GM19043 (cell line): Measurements from ENCODE around the gene CDK17.

ENCODE experiments used
- ATAC-seq: cut with Tn5 transposase; IDR thresholded peaks from one replicate; pipeline ENCODE4 v1.9.1; 2021; ENCODE audit warnings: low read depth; ENCODE audit not compliant: unreplicated experiment

CDK17 gene

GRCh38 chr12:96242597-96242996 is 157.6 kb downstream of the CDK17 start:
- no peak for ATAC-seq

DNA sequence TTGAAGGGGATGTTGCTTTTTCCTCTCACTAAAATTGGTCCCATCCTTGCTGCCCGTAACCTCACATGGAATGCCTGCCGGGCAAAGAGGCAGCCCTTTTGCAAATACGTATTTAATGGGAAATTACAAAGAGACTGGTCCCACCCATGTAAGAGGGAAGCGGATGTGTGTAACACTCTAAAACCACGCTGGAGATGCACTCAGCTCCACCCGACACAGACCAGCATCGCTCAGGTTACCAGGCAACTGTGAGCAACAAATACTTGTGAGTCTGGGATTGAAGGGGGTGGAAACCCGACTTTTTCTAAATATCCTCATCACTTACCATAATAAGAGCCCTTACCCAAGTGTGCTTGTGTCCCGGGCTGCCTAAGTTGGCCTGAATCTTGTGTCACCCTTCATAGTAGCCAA is 158.4 kb downstream of the CDK17 start:
- ATAC-seq = no peak

GRCh38 chr12:96241431-96241830 is 158.8 kb downstream of the CDK17 start:
- ATAC-seq = no peak

DNA sequence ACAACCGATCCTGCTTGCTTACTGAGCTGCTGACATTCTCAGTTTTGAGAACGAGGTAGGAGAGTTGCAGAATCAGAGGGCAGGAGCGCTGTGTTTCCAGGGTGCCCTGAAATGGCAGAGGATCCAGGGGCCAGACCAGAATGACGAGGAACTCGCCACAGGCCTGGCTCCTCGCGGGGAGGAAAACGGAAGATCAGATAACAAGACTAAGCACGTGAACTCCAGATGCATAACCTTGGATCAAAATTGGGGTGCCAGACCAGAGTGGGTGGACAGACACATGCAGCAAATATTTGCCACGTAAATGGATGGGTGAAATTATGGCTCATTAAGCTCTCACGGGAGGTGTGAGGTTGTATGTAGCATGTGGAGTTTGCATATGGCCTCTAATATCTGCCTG is 159.6 kb downstream of the CDK17 start:
- no peak for ATAC-seq

GRCh38 chr12:96239711-96240635 is 160.3 kb downstream of the CDK17 start:
- no peak for ATAC-seq

- no peak for ATAC-seq
Measured at GRCh38 chr12:96238336-96239047, 161.7 kb downstream of the CDK17 start.

DNA sequence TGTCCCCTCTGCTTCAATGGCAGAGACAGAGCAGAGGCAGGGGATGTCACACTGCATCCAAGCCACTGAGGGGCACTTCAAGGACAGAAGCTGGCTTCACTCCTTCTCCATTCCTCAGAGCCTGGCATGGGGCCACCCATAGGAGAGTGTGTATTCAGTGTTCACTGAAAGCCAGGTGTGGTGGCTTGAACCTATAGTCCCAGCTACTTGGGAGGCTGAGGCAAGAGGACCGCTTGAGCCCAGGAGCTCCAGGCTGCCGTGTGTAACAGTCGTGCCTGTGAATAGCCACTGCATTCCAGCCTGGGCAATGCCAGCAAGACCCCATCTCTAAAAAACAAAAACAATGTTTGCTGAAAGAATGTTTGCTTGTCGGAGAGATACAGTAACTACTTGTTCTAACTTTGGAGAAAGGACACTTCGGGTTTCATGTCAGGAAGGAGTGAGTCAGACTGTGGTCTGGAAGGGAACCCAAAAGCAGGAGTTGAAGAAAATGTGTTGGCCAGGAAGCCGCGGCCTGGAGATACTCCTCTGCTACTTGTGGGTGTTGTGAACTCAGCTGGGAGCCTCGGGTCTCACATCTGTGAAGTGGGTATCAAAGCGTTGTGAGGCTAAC is 162.7 kb downstream of the CDK17 start:
- ATAC-seq = no peak

DNA sequence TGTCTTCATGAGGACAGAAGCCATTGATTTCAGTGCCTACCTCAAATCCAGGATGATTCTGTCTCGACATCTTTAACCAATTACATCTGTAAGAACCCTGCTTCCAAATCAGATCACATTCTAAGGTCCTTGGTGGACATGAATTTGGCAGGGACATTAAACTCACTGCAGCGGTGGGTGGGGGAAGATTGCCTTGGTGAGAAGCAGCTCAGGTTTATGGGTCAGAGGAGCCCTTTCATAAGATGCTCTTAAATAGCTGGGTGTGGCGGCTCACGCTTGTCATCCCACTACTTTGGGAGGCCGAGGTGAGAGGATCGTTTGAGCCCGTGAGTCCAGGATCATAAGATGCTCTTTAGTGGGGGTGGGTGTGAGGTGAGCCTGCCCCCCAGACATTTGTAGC is 163.2 kb downstream of the CDK17 start:
- ATAC-seq = no peak

GRCh38 chr12:96236221-96236822 is 163.9 kb downstream of the CDK17 start:
- ATAC-seq = no peak

- ATAC-seq = no peak
Measured at GRCh38 chr12:96235484-96235826, 164.8 kb downstream of the CDK17 start.

DNA sequence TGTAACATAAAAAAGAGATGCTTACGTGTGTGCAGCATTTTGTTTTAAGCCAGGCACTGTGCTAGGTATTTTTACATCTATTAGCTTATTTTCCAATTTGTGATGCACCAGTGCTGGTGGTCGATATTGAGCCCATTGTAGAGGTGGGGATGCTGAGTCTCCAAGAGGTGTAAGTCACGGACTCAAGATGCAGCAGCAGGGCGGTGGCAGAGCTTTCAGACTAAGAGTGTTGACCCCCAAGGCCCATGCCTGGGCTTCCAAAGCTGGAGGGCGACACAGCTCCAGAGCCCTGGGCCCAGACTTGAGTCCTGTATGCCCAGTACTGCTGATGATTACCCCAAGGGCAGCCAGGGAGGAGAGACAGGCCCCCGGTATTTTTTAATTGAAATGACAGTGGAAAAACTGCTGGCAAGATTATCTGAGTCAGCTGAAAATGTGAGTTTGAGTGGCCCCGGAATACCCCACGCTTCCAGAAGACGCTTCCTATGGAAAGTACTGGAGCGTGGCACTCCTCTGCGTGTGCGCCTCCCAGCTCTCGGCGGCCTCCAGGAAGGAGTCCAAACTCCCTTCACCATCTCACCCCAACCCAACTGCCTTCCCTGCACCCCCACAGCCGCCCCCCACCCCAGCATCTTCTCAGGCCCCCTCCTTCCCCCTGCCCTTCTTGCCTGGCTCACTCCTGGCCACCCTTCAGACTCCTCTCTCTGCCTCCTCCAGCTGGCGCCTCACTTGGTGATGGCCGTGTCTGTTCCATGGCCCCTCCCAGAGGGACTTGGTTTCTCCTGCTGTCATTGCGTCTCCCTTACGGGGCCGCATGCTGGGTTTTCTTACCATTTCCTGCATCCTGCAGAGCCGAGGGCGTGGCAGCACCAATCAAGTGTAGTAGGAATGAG is 165.4 kb downstream of the CDK17 start:
- ATAC-seq = no peak

- ATAC-seq = no peak
Measured at GRCh38 chr12:96233939-96234461, 166.2 kb downstream of the CDK17 start.

DNA sequence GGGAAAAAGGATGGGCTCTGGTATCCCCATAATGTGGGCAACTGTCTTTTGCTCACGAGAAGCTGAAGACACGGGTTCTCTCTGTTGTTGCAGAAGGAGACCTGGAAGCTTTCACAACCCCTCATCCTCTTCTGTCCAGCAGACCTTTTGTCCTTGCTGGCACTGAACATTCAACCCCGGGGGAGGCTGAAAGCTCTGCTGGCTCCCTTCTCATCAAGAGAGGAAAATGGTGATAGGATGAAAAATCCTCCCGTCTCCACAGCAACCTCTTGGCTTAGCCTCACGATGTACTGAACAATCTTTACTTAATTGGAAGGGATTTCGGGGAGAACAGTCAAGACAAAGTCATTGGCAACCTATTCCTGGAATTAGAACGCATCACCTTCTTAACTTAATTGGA is 167.1 kb downstream of the CDK17 start:
- ATAC-seq = no peak

DNA sequence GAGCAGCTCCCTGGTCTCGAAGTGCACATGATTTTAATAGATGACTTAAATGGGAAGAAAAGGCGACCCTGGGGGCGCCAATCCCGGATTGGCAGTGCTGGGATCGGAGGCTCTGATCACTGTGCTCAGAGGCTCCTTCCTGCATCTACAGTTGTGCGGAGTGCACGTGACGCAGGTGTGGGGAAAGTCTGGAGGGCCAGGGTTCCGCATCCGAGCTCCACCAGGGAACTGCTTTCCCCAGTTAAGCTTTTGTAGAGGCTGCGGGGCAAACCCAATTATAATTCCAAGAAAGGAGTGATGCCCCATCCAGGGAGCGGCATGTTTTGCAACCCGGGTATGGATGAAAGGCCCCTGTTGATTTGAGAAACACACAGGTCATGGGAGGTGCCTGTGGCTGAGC is 169.6 kb downstream of the CDK17 start:
- no peak for ATAC-seq

DNA sequence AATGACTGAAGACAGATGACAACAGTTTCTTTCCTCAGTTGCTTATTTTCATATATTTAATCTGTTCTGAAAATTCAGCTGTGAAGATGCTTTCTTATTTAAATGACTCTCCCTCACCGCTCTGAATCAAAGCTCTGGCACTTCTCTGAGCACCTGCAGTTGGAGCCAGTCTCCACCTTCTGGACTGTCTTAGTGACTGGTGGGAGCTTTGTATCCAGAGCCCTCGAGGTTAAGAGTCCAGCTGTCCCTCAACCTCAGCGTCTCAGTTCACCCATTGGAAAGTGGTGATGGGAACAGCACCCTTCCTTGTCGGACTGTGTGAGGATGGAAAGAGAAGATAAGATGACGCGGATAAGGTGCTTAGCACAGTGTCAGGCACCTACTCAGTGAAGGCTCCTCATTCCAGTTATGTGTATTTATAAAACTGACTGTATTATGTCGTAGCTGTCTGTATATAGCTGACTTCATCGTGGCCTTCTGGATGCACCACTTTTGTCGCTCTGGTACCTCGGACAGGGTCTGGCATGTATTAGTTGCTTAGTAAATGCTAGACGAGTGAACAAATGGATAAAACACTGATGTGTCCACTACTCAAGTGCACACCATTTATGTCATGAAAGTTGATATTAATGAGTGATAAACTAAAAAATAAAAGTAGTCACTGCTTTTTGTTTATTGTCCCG is 171.5 kb downstream of the CDK17 start:
- ATAC-seq = no peak
